GM19438 (cell line): ENCODE data around the gene HOXC6.
"Not testable (repeated sequence)": the region's sequence is repeated elsewhere in the genome, so short reads cannot be mapped to it uniquely, and the experiment has no call there.

Source experiments
- ATAC-seq: cut with Tn5 transposase; IDR thresholded peaks from one replicate; pipeline ENCODE4 v1.9.1; 2021; ENCODE audit warnings: low read depth; ENCODE audit not compliant: unreplicated experiment

Gene HOXC6

GRCh38 chr12:54077843-54078242, 49.6 kb downstream of the HOXC6 start:
- ATAC-seq, result not testable (repeated sequence)

GRCh38 chr12:54079115-54079514, 50.9 kb downstream of the HOXC6 start:
- ATAC-seq, result not testable (repeated sequence)
